Measurements from ENCODE around the gene C1QTNF9.
"Not testable (repeated sequence)": the region's sequence is repeated elsewhere in the genome, so short reads cannot be mapped to it uniquely, and the experiment has no call there.

C1QTNF9 gene

GRCh38 chr13:24309300-24309699, at the start of gene C1QTNF9:
C1QTNF9 (plus strand) TSS chr13:24309580; CDS start chr13:24316004, 6,424 bp downstream.
- DNase-seq (ENCODE audit: low read depth in 2 of 2, low spot score in 1 of 2): not testable (repeated sequence)

GRCh38 chr13:24261566-24261965, 47.8 kb upstream of the C1QTNF9 start:
- no peak for DNase-seq (ENCODE audit: low read depth in 2 of 2, low spot score in 1 of 2)

- no peak for DNase-seq (ENCODE audit: low read depth in 2 of 2, low spot score in 1 of 2)
Observed at GRCh38 chr13:24263632-24264031, 45.7 kb upstream of the C1QTNF9 start.

- peak; percentile 51 to 60 for DNase-seq (ENCODE audit: low read depth in 2 of 2, low spot score in 1 of 2)
Observed at GRCh38 chr13:24264976-24265375, 44.4 kb upstream of the C1QTNF9 start.

GRCh38 chr13:24265453-24265852, 43.9 kb upstream of the C1QTNF9 start:
- DNase-seq (ENCODE audit: low read depth in 2 of 2, low spot score in 1 of 2): no peak

- no peak for DNase-seq (ENCODE audit: low read depth in 2 of 2, low spot score in 1 of 2)
Observed at GRCh38 chr13:24267274-24267673, 42.1 kb upstream of the C1QTNF9 start.

- no peak for DNase-seq (ENCODE audit: low read depth in 2 of 2, low spot score in 1 of 2)
Observed at GRCh38 chr13:24267801-24268200, 41.6 kb upstream of the C1QTNF9 start.

GRCh38 chr13:24269821-24270220, 39.6 kb upstream of the C1QTNF9 start:
- DNase-seq (ENCODE audit: low read depth in 2 of 2, low spot score in 1 of 2): no peak

- DNase-seq (ENCODE audit: low read depth in 2 of 2, low spot score in 1 of 2): no peak
Observed at GRCh38 chr13:24270639-24271141, 38.7 kb upstream of the C1QTNF9 start.

GRCh38 chr13:24271231-24271600, 38.2 kb upstream of the C1QTNF9 start:
- DNase-seq (ENCODE audit: low read depth in 2 of 2, low spot score in 1 of 2): no peak

GRCh38 chr13:24271601-24272451, 37.6 kb upstream of the C1QTNF9 start:
- DNase-seq (ENCODE audit: low read depth in 2 of 2, low spot score in 1 of 2): no peak

- DNase-seq (ENCODE audit: low read depth in 2 of 2, low spot score in 1 of 2): no peak
Observed at GRCh38 chr13:24272452-24273161, 36.8 kb upstream of the C1QTNF9 start.

GRCh38 chr13:24273926-24274325, 35.5 kb upstream of the C1QTNF9 start:
- DNase-seq (ENCODE audit: low read depth in 2 of 2, low spot score in 1 of 2): no peak

- DNase-seq (ENCODE audit: low read depth in 2 of 2, low spot score in 1 of 2): peak; percentile 47 to 50
Observed at GRCh38 chr13:24274452-24275021, 34.8 kb upstream of the C1QTNF9 start.

GRCh38 chr13:24275041-24275440, 34.3 kb upstream of the C1QTNF9 start:
- DNase-seq (ENCODE audit: low read depth in 2 of 2, low spot score in 1 of 2): no peak

GRCh38 chr13:24276306-24276705, 33.1 kb upstream of the C1QTNF9 start:
- no peak for DNase-seq (ENCODE audit: low read depth in 2 of 2, low spot score in 1 of 2)

- DNase-seq (ENCODE audit: low read depth in 2 of 2, low spot score in 1 of 2): no peak
Observed at GRCh38 chr13:24276861-24277260, 32.5 kb upstream of the C1QTNF9 start.

GRCh38 chr13:24277761-24278160, 31.6 kb upstream of the C1QTNF9 start:
- no peak for DNase-seq (ENCODE audit: low read depth in 2 of 2, low spot score in 1 of 2)

- no peak for DNase-seq (ENCODE audit: low read depth in 2 of 2, low spot score in 1 of 2)
Observed at GRCh38 chr13:24279327-24280110, 29.9 kb upstream of the C1QTNF9 start.

GRCh38 chr13:24280720-24281119, 28.7 kb upstream of the C1QTNF9 start:
- no peak for DNase-seq (ENCODE audit: low read depth in 2 of 2, low spot score in 1 of 2)
